Aorta (tissue), 5 donors: Measurements from ENCODE around the gene DLK1. TPM values are rescaled to one million over a fixed set of nuclear protein-coding genes. Genes with fewer than 3 reads are reported as not detected.

Source experiments
- ATAC-seq: fragments of 200-7000 bp; cut with Tn5 transposase; one replicate; pipeline ENCODE4 v1.9.1; 2022; ENCODE audit warnings: moderate library complexity; ENCODE audit not compliant: low FRiP score
- DNase-seq, 2 donors: peaks; one replicate each; pipeline ENCODE4 v3.0.0-alpha.2; 2020
- H3K27ac ChIP-seq, 2 donors: one replicate each; pipeline ENCODE4 v1.5.1; 2013; ENCODE audit warnings: low read length in 2 of 2, mild to moderate bottlenecking in 2 of 2, moderate library complexity in 2 of 2, control low read depth in 1 of 2, inconsistent platforms in 1 of 2, low read depth in 1 of 2
- H3K27me3 ChIP-seq, 2 donors: one replicate each; pipeline ENCODE4 v1.6.1; 2013; ENCODE audit warnings: control low read depth in 1 of 2, low read length in 1 of 2, mild to moderate bottlenecking in 1 of 2, moderate library complexity in 1 of 2; ENCODE audit not compliant: insufficient read depth in 2 of 2, control insufficient read depth in 1 of 2
- H3K36me3 ChIP-seq, 2 donors: one replicate each; pipeline ENCODE4 v1.6.1; 2013; ENCODE audit warnings: control low read depth in 1 of 2, low read length in 1 of 2, mild to moderate bottlenecking in 1 of 2; ENCODE audit not compliant: insufficient read depth in 2 of 2, control insufficient read depth in 1 of 2
- H3K4me1 ChIP-seq, 2 donors: one replicate each; pipeline ENCODE4 v1.6.1; 2013; ENCODE audit warnings: low read length in 2 of 2, control low read depth in 1 of 2, mild to moderate bottlenecking in 1 of 2, moderate library complexity in 1 of 2; ENCODE audit not compliant: insufficient read depth in 2 of 2, control insufficient read depth in 1 of 2
- H3K4me3 ChIP-seq, 2 donors: one replicate each; pipeline ENCODE4 v1.5.1; 2013; ENCODE audit warnings: low read length in 2 of 2, control low read depth in 1 of 2, mild to moderate bottlenecking in 1 of 2
- H3K9me3 ChIP-seq: one replicate; pipeline ENCODE4 v1.6.1; 2013; ENCODE audit warnings: mild to moderate bottlenecking, low read length; ENCODE audit not compliant: control insufficient read depth
- WGBS, 2 donors: extraction: QIAGEN DNeasy Blood & Tissue Kit; methylation state at CpG; one replicate each; pipeline ENCODE4 v1.1.7; 2013; 5-methylcytosine and 5-hydroxymethylcytosine counted together
- intact Hi-C, 2 donors: fragments of 100-400 bp; cut with DNase I; formaldehyde crosslinking; loops; one replicate each; pipeline versions ENCODE4 v1.14.2 to v1.15.0; 2022
- polyA plus RNA-seq, 2 donors: library from polyadenylated mRNA; stranded (reverse); fragments of 200-250 nt; gene quantifications; one replicate each; pipeline ENCODE4 v1.2.3, GENCODE V29; 2013
- total RNA-seq, 2 donors: library from RNA; stranded (reverse); fragmentation: NEBNext Ultra II Directional; extraction: Animal tissue kit (Norgen Biotek cat#: 25700); gene quantifications; one replicate each; pipeline ENCODE4 v1.2.1, GENCODE V29; 2021
- donor health status: healthy with polysubstance abuse.
- donor health status: Bipolar disorder and iron deficiency.
- donor health status: DM: no; HTN: no; CAD: no.
- donor health status: DM: no; HTN: no; CAD: no.
- donor health status: DM: yes; HTN: yes; CAD: no.

The DLK1 gene
- total and polyA plus RNA-seq, 4 donors: 0.13 TPM; not detected in 3

DNA sequence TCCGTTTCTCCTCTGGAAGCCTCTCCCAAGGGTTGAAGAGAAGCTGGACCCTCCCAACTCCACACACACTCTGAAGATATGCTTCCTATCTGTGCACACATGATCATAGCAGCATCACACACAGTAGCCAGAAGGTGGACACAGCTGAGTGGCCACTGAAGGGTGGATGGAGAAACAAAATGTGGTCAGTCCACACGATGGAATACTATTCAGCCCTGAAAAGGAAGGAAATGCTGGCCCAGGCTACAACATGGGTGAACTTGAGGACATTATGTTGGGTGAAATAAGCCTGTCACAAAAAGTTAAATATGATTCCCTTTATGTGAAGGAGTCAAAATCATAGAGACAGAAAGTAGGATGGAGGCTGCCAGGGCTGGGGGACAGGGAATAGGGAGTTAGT is 43.9 kb upstream of the DLK1 start:
- ATAC-seq (no peak), DNase-seq (no peak)
- WGBS, 2 donors: 63 to 82% methylated on average over 2 of the region's 2 CpGs
- H3K27me3 ChIP-seq: no peaks in the 10 kb centered on the region
- H3K36me3 ChIP-seq: no peaks in the 10 kb centered on the region
- H3K27ac ChIP-seq: no peak overlapping the region
- no peaks in the 10 kb centered on the region for H3K9me3 ChIP-seq
- no peaks in the 10 kb centered on the region for H3K4me1 ChIP-seq
- intact Hi-C loops: no loop called here
- no peak overlapping the region for H3K4me3 ChIP-seq

DNA sequence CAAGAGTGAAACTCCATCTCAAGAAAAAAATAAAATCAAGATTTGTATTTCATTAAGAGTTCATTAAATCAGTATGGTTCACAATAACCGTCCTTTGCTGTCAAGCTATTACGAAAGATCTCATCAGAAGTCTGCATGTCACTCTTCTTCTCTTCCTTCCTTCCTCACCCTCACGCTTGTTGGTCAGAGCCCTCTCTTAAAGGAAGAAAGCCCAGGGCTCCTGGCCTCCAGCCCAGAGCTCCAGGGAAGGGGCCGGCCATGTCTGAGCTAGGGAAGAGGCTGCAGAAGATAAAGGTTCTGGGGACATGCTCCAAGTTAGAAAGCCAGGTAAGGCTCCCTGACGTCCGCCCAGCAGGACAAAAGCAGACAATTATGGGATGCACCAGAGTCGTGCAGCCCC is 43.1 kb upstream of the DLK1 start:
- ATAC-seq (no peak), DNase-seq (no peak)
- Histone ChIP-seq H3K27ac (no peak overlapping the region), H3K36me3 (no peaks in the 10 kb centered on the region), H3K9me3 (no peaks in the 10 kb centered on the region), H3K27me3 (no peaks in the 10 kb centered on the region), H3K4me1 (no peaks in the 10 kb centered on the region), H3K4me3 (no peak overlapping the region)
- intact Hi-C loops: no loop called here
- WGBS, 2 donors: 44 to 49% methylated on average over 7 of the region's 7 CpGs

DNA sequence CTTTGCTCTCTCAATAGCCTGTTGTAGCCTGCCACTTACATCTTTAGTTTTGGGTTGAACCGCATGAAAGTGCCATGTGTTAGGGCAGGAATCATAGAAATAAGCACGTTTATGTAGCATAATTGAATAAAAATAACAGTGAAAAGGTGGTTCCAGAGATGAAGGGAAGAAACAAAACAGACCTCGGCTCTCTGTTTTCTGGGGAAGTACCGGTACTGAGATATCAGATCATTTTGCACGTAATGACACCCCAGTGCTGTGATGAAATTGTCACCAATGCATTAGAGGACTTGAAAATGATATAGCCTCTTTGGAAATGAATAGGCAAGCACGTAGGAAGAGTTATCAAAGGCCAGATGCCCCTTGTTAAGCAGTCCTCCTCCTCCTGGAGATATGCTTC is 42.5 kb upstream of the DLK1 start:
- intact Hi-C loops: no loop called here
- Histone ChIP-seq H3K36me3 (no peaks in the 10 kb centered on the region), H3K27ac (no peak overlapping the region), H3K4me1 (no peaks in the 10 kb centered on the region), H3K9me3 (no peaks in the 10 kb centered on the region), H3K4me3 (no peak overlapping the region), H3K27me3 (no peaks in the 10 kb centered on the region)
- no peak for ATAC-seq
- DNase-seq: no peak
- 47 to 48% methylated on average over 6 of the region's 6 CpGs for WGBS, 2 donors

GRCh38 chr14:100684961-100685360 is 41.7 kb upstream of the DLK1 start:
- no peak for DNase-seq
- H3K27me3 ChIP-seq: no peaks in the 10 kb centered on the region
- no peaks in the 10 kb centered on the region for H3K36me3 ChIP-seq
- H3K9me3 ChIP-seq: no peaks in the 10 kb centered on the region
- ATAC-seq: no peak
- no peak overlapping the region for H3K27ac ChIP-seq
- WGBS, 2 donors: 77 to 79% methylated on average over 6 of the region's 6 CpGs
- H3K4me1 ChIP-seq: no peaks in the 10 kb centered on the region
- intact Hi-C loops: no loop called here
- H3K4me3 ChIP-seq: no peak overlapping the region

- intact Hi-C loops: no loop called here
- no peaks in the 10 kb centered on the region for H3K4me1 ChIP-seq
- ATAC-seq (no peak), DNase-seq (no peak)
- H3K27me3 ChIP-seq: no peaks in the 10 kb centered on the region
- 52 to 71% methylated on average over 4 of the region's 4 CpGs for WGBS, 2 donors
- no peaks in the 10 kb centered on the region for H3K36me3 ChIP-seq
- H3K27ac ChIP-seq: no peak overlapping the region
- no peak overlapping the region for H3K4me3 ChIP-seq
- H3K9me3 ChIP-seq: no peaks in the 10 kb centered on the region
Observed at GRCh38 chr14:100686858-100687257, 39.8 kb upstream of the DLK1 start.

DNA sequence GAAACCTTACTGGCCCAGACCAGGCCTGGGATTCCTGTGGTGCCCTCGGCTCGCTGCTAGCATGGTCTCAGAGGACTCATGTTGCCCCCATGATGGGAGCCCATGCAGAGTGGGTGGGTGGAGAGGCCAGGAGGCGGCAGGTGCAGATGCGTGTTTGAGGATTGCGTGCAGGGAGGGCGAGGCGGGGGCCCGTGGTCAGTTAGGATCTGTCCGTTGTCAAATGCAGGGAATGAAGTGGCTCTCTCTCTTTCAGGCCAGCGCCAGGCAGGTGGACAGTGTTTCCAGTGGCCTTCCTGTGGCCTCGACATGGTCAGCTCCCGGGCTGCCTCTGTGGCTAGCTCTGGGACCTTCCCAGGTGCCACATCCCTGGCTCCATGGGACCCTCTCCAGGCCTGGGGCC is 39.3 kb upstream of the DLK1 start:
- intact Hi-C loops: no loop called here
- Histone ChIP-seq H3K4me1 (no peaks in the 10 kb centered on the region), H3K27me3 (no peaks in the 10 kb centered on the region), H3K9me3 (no peaks in the 10 kb centered on the region), H3K36me3 (no peaks in the 10 kb centered on the region), H3K27ac (no peak overlapping the region), H3K4me3 (no peak overlapping the region)
- DNase-seq: no peak
- no peak for ATAC-seq
- WGBS, 2 donors: 84 to 87% methylated on average over 12 of the region's 12 CpGs

DNA sequence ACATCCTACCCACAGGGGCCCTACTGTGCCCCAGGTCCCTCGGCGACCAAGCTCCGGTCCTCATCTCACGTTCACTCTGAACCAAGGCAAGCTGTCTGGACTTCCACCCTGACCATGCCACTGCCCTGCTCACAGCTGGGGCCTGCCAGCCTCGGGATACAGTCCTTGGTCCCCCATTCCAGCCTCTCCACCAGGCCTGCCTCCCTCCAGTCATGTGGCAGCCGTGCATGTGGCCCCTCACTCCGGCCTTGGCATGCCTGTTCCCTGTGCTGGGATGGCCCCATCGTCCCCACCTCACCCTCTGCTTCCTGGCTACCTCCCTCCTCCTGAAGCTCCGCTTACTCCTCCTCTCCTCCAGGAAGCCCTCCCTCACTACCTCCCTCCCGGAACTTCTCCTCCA is 38.6 kb upstream of the DLK1 start:
- DNase-seq (no peak), ATAC-seq (no peak)
- Histone ChIP-seq H3K27ac (no peak overlapping the region), H3K9me3 (no peaks in the 10 kb centered on the region), H3K4me3 (no peak overlapping the region), H3K4me1 (no peaks in the 10 kb centered on the region), H3K27me3 (no peaks in the 10 kb centered on the region), H3K36me3 (no peaks in the 10 kb centered on the region)
- intact Hi-C loops: no loop called here
- WGBS, 2 donors: 69 to 71% methylated on average over 10 of the region's 10 CpGs

DNA sequence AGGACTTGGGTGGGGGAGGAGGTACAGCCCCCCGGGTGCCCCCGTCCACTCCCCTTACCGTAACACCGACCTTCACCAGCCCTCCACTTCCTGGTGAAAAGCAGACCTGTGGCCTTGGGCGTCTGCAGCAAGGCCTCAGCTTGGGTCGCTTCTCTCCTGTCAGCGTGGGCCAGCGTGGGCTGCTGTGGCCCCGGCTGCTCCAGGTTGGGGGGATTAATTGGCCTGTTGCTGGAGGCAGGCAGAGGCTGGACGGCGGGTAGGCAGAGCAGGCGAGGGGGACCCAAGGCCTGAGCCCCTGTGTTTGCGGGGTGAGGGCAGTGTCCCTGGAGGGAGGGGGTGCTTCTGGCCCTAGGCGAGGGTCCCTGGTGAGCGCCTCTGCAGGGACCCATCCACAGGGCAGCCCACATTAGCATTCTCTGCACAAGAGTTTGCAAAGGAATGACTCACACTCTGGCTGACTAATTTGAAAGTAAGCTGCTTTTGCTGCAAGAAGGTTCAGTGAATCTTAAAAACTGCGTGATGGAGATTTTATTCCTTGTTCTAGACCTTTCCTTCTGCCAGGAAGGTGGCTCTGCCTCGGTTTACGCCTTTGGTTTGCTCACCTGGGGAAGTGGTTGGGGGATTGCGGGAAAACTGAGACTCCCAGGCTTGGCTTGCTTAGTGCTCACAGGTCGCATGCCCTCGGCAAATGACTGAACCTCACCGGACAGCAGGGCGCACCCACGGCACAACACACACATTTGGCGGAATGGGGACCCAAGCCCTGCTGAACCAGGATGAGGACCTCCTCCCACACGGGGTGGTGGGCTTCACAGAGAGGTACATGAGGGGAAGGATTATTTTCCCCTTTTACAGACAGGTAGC is 37.9 kb upstream of the DLK1 start:
- H3K4me3 ChIP-seq: no peak overlapping the region
- 75 to 76% methylated on average over 26 of the region's 26 CpGs for WGBS, 2 donors
- no peaks in the 10 kb centered on the region for H3K27me3 ChIP-seq
- H3K4me1 ChIP-seq: no peaks in the 10 kb centered on the region
- DNase-seq (no peak), ATAC-seq (no peak)
- no peak overlapping the region for H3K27ac ChIP-seq
- H3K9me3 ChIP-seq: no peaks in the 10 kb centered on the region
- H3K36me3 ChIP-seq: no peaks in the 10 kb centered on the region
- intact Hi-C loops: no loop called here

DNA sequence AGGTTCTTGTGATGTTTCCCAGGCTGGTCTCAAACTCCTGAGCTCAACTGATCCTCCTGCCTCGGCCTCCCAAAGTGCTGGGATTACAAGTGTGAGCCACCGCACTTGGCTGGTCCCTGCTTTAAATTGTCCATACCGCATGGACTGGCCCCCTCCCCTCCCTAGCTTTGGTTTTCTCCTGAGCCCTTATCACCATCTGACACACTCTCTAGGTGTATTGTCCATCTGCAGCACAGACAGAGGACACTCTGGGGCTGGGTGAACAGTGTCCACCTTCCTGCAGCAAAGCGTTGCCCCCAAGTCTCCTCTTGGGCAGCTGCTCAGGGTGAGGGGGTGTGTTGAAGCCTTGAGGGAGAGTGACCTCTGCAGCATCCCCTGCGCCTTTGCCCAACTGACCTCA is 36.0 kb upstream of the DLK1 start:
- no peaks in the 10 kb centered on the region for H3K27me3 ChIP-seq
- H3K9me3 ChIP-seq: no peaks in the 10 kb centered on the region
- DNase-seq (no peak), ATAC-seq (no peak)
- intact Hi-C loops: no loop called here
- H3K27ac ChIP-seq: no peak overlapping the region
- WGBS, 2 donors: 81 to 84% methylated on average over 5 of the region's 5 CpGs
- no peaks in the 10 kb centered on the region for H3K36me3 ChIP-seq
- no peaks in the 10 kb centered on the region for H3K4me1 ChIP-seq
- no peak overlapping the region for H3K4me3 ChIP-seq
